CD4-positive, alpha-beta T cell treated with Interferon gamma for 1 hour (primary cell): Measurements from ENCODE around the gene MDN1.
"Not testable (repeated sequence)": the region's sequence is repeated elsewhere in the genome, so short reads cannot be mapped to it uniquely, and the experiment has no call there.

Source experiments
- DNase-seq: peaks from one replicate; pipeline ENCODE4 v3.0.0-alpha.2; 2020

The MDN1 gene

DNA sequence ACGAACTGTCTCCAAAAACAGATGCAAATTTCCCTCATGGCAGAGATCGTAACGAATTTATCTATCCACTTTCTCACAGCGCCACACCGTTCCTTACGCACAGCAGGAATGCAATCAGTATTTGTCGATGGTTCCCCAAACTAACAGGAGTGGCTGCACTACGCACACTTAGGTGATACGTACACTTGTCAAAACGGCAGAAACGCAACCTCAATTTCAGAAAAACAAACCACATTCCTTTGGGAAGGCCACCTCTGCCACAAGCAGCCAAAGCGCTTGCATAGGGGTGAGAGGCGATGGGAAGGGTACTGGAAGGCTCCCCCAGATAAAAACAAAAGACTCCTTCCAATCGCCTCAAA, 638 bp downstream of the MDN1 start:
- DNase-seq = no peak

DNA sequence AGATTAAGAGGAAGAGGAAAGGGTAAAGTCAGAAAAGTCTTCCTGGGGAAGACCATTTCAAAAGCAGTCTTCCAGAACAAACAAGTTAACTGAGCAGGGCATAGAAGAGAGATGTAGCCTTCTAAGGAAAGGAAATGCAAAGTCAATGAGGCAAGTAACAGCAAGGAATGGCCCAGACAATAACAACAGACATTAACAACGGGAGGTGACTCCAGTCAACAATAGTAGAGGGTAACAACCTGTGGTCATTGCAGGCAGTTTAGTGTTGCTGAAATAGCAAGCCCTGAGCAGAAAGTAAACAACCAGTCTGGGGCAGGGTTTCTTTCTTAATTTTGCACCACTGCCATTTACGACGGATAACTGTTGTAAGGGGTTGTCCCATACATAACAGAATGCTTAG, 2.1 kb downstream of the MDN1 start:
- no peak for DNase-seq

DNA sequence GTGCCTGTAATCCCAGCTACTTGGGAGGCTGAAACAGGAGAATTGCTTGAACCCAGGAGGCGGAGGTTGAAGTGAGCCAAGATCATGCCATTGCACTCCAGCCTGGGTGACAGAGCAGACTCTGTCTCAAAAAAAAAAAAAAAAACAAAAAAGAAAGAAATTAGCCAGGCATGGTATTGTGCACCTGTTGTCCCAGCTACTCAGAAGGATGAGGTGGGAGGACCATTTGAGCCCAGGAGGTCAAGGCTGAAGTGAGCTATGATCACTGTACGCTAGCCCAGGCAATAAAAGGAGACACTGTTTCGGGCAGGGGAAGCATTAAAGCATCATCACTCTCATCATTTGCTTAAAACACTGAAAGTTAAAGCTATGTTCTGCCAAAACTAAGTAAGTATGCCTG, 6.2 kb downstream of the MDN1 start:
- DNase-seq = not testable (repeated sequence)

DNA sequence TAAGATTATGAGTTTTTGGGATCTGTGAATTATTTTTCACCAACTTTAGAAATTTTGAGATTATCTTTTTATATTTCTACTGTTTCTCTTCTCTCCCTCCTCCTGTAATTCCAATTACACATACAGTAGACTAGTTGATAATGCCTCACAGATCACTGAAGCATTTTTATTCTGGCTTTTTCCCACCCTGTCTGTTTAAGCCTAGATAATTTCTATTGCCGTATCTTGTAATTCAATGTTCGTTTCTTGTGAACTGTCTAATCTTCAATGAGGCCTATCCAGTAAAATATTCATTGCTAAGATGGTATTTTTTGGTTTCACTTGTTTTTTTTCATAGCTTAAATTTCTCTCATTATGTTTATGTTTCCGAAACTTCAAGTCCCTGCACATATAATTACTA, 12.0 kb downstream of the MDN1 start:
- no peak for DNase-seq

DNA sequence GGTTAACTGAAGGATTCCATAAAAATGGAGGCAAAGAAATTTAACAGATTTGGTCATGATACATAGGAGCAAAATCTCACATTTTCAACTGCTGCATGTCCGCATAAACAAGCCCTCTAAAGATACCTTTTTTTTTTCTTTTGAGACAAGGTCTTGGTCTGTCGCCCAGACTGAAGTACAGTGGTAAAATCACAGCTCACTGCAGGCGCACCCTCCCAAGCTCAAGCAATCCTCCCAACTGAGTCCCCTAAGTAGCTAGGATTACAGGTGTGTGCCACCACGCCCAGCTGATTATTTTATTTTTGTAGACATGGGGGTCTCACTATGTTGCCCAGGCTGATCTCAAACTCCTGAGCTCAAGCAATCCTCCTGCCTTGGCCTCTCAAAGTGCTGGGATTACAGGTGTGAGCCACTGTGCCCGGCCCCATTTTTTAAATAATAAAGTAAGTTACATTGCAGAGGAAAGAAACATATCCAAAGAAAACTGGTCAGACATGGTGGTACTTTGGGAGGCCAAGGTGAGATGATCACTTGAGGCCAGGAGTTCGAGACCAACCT, 13.7 kb downstream of the MDN1 start:
- no peak for DNase-seq

DNA sequence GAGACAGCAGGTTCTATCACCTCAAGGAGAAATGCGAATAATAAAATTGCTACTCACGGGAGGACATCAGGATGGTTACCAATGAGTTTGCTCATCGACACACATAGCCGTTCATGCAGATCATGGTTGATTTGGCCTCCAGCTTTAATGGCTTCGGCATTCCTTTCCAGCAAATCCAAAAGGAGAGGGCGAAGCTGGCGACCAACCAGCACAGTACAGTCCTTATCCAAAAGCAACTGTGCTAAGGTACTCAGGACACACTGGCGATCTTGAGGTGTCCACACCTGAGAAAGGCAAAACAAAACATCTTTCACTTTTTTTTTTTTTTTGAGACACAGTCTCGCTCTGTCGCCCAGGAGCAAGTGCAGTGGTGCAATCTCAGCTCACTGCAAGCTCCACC, 16.3 kb downstream of the MDN1 start:
- no peak for DNase-seq

DNA sequence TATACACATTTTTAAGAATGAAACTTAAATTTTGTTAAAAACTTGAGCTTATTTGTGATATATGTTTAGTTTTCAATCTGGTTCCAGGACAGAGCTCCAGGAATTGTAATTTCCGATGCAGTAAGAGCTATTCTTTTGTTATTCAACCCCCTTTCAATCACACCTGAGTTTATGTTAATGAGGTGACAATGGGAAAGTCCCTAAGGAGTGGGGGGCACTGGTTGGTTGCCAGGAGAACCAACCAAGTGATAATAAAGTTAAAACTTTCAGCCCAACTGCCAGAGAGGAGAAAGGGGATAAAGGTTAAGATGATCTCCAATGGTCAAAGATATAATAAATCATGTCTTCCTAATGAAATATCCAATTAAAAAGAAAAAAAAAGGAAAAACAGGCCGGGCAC, 19.8 kb downstream of the MDN1 start:
- no peak for DNase-seq

DNA sequence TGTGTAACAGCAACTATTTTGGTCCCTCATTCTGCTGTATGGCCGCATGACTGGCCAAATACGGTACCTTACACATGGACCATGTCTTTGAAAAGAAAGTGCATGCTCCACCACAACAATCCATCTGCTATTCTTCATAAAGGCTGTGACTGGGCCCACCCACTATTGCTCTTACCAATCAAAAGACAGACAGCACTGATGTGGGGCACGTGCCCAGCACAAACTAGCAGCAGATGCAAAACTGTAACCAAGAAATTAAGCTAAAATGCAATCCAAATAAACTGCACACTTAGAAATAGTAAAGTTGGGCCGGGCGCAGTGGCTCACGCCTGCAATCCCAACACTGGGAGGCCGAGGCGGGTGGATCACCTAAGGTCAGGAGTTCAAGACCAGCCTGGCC, 20.5 kb downstream of the MDN1 start:
- no peak for DNase-seq

DNA sequence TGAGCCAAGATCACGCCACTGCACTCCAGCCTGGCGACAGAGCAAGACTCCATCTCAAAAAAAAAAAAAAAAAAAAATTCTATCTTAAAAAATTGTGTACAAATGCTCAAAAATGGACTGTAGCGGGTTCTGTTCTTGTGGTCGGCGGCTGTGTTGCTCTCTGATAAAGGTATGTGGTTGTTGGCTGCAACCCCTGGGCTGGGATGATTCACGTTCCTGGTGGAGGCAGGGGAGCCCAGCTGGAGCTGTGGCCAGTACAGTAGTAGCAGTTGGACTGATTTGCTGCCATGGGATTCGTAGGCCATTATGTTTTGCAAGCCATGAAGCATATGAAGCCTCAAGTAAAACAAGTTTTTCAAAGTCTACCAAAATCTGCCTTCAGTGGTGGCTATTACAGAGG, 22.3 kb downstream of the MDN1 start:
- no peak for DNase-seq

DNA sequence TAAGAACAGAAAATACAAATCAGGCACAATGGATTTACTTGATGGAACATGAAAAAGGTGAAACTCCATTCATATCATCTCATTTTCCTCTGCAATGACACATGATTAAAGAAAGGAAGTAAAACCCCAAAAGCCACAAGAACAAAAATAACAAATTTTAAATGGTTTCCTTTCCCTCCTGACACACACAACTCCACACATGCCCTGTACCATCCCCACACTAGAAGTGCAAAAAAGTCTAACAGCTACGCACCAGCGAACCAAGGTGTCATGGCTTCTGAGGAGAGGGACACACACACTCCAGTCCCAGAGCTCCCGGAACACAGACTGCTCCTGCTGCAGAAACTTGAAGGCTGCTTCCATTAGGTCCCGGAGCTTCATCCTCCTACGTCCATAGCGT, 25.3 kb downstream of the MDN1 start:
- DNase-seq = no peak

DNA sequence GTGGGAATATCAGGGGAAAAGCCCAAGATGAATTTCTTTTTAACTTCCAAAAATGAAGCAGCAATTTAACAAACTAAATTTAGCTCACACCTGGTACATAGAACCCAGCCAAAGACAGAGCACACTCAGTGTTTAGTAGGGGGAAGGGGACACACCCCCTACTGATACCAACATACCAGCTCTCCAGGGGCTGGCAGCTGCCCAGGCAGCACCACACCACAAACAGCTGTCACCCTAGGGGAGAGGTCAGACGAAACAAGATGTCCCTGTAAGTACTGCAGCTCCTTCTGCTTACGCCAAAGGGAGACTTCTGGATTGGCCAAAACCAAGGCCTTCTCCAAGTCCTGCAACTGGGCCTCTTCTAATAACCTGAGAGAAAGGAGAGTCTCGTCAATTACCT, 26.0 kb downstream of the MDN1 start:
- DNase-seq = no peak

DNA sequence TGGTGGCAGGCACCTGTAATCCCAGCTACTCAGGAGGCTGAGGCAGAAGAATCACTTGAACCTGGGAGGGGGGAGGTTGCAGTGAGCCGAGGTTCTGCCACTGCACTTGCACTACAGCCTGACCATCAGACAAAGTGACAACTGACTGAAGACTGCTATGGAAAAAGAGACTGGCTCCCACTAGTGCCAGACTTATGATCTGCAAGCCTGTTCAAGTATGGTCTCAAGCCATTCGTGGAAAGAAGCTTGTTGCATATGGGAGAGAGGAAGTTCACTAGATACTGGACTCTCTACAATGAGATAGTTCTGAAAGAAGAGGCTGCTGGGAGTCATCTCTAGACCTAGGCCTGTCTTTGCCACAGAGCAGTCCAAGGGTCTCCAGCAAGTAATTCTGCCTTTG, 26.7 kb downstream of the MDN1 start:
- DNase-seq = no peak

DNA sequence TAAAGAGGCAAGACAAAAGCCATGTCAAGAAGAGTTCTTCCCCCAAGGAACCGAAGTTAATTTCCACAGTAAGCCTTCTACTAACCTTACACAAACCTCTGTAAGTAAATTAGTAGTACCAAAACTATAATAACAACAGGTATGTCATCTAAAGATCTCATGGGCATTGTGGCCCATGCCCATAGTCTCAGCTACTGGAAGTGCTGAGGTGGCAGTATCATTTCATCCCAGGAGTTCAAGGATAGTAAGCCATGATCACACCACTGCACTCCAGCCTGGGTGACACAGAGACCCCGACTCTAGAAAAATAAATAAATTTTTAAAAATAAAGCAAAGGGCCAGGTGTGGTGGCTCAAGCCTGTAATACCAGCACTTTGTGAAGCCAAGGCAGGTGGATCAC, 29.2 kb downstream of the MDN1 start:
- no peak for DNase-seq

DNA sequence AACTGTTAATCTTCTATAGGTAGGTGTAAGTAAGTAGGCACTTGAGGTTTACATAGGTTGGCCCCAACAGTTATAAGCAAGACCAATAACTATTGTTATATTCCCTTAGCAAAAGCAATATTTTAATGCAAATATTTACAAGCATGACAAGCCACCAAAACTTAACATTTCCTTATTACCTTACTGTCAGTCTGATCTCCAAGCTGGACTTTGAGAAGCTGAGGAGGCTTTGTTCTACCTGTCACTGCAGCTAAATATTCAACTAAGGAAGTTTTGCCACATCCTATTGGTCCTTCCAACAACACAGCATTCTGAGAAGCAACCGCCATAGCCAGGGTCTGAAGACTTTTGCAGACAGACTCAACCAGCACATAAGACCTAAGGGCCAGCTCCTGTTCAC, 29.6 kb downstream of the MDN1 start:
- DNase-seq = no peak

DNA sequence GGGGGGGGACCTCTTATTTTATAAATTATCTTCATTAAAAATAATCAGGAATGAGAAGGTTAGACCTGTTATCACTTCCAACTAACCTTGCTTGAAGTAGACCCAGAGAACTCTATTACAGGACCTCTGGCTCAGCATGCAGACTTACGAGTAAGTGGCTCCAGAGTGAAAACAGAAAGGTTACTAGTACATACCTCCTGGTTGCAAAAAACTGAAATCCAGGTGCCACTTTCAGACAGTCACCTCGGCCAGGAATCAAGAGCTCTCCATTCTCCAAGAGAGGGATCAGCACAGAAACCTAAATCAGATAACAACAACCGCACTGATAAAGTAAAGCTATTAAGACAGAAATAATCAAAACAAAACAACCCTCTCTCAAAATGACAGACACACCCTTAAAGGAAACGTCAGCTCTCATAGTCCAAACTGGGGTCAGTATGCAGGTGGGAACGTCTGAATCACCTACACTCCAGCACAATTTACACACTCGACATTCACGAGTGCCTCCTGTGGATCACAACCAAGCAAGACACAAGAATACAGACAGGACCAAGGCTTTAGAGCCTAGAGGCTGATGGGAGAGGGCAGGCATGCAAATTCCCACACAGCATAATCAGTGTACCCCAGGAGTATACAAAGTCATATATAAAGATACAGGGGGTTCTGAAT, 31.8 kb downstream of the MDN1 start:
- DNase-seq = no peak

DNA sequence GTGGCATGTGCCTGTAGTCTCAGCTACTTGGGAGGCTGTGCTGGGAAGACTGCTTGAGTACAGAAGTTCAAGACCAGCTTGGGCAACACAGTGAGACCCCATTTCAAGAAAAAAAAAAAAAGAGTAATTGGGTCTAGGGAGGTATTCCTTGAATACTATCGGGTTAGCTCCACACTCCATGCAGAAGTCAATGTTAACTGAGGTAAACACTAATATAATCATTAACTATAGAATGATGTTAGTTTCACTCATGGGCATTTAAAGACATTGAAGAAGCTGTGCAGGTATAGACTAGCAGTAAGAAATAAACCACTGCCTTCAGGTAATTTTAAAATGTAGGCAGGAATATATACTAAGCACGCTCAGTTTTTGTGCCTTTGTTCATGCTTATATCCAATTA, 32.6 kb downstream of the MDN1 start:
- no peak for DNase-seq

DNA sequence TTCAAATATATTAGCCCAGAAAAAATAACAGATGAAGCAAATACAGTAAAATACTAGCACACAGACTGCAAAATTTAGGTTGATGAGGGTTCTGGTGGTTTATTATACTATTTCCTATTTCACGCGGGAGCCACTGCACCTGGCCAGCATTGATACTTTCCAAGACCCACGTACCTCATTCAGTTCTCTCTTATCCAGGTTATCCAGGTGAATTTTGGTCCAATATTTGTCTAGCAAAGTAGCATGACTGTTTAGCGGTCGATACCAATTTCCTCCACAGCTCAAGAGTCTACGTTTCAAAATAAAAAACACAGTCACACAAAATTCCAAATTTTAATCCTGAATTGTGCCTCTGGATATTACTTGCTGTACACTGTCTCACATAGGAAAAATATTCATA, 34.8 kb downstream of the MDN1 start:
- no peak for DNase-seq

DNA sequence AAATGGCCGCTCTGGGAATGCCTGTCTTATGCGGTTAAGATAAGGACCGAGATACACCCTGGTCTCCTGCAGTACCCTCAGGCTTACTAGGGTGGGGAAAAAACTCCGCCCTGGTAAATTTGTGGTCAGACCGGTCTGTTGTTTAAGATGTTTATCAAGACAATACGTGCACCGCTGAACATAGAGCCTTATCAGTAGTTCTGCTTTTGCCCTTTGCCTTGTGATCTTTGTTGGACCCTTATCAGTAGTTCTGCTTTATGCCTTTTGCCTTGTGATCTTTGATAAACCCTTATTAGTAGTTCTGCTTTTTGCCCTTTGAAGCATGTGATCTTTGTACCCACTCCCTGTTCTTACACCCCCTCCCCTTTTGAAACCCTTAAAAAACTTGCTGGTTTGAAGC, 36.3 kb downstream of the MDN1 start:
- not testable (repeated sequence) for DNase-seq

DNA sequence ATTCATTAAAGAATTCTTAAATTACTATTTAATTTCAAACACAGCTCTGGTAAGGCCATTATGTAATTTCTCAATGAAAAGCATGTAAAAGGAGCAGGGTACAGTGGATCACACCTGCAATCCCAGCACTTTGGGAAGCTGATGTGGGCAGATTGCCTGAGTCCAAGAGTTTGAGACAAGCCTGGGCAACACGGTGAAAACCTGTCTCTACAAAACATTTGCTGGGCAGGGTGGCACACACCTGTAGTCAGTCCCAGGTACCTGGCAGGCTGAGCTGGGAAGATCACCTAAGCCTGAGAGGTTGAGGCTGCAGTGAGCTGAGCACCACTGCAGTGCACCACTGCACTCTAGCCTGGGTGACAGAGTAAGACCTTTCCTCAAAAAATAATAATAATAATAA, 37.4 kb downstream of the MDN1 start:
- DNase-seq = no peak

DNA sequence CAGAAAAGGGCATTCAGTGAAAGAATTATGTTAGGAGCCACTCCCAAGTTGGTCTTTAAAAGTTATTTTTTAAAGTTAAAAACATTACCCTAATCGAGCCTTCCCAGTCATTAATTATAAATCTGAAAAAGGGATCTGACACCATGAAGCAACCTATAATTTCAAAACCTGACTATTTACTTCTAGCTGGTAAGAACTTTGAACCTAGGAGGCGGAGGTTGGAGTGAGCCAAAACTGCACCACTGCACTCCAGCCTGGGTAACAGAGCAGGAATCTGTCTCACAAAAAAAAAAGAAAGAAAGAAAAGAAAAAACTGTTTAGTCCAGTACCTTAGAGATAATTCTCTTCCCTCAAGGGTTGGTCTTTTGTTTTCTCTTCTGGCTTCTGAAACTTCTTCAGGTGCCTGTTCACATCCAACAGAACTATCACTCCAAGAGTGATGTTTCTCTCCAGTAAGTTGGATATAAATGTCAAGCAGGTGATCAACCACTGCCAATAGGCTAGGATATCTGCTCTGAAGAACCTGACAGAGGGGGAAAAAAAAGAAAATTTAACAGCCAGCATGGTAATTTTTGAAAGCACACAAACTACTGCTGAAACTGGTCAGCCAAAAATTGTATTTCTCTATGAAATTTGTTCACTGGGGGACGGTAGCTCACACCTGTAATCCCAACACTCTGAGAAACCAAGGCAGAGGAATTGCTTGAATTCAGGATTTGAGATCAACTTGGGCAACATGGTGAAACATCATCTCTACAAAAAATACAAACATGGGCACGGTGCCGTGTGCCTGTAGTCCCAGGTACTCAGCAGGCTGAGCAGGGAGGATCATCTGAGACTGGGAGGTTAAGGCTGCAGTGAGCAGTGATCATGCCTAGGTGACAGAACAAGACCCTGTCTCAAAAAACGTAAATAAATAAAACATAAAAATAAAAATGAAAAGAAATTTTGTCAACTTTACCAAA, 38.2 kb downstream of the MDN1 start:
- no peak for DNase-seq

DNA sequence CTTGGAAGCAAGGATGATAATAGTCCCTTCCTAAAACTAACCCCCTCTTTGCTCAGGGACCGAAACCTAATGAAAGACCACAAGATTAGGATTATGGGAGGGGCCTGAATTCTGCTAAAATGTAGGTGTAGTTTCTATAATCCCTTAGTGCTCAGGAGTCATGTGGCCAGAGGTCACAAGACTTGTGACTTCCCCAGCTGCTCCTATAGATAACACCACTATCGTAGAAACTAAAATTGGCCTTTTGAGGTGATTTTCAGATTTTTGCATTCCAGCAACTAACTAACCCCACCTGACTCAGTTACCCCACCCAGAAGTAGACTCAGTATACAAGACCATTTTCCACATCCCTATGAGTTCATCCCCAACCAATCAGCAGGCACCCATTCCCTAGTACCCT, 42.1 kb downstream of the MDN1 start:
- DNase-seq = no peak

DNA sequence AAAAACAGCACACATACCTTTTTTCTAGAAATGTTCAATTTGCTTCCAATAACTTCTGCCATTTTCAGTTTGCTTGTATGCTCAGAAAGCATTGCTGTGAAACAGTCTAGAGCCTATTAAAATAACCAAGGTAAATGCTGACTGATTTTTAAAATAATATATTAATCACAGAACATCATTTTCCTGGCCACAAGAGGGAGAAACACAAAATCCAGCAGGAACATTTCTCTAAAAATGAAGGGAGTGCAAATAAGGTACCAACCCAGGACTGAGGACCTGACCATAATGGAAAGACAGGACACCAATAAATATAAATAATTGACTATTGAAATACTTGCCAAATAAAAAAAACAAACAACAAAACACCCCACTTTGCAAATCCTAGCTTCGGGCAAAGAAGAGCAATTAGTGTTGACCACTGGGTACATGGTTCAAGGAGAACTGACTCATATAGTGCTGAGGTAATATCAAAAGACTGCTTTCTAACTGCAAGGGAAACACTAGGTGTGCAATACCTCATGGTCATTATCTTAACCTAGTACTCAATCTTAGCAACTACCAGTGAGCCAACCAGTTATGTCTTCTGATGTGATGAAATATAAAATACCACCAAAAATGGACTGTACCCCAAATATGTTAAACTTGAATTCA, 42.9 kb downstream of the MDN1 start:
- no peak for DNase-seq

DNA sequence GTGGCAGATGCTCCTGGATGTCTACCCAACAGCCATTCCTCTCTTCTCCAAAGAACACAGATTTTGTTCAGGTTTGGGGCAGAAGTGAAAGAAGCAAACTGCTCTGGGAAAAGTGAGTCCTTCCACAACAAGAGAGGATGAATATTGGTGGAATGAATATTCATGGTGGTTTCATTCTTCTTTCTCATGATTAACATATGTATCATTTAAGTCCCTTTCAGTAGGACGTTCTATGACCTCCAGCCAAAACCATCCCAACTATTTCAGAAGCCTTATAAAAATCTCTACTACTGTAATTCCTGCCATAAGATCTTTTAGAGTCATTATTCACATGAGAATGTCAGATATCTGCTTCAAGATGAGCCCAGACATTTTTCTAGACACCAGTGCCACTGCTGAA, 44.4 kb downstream of the MDN1 start:
- no peak for DNase-seq

DNA sequence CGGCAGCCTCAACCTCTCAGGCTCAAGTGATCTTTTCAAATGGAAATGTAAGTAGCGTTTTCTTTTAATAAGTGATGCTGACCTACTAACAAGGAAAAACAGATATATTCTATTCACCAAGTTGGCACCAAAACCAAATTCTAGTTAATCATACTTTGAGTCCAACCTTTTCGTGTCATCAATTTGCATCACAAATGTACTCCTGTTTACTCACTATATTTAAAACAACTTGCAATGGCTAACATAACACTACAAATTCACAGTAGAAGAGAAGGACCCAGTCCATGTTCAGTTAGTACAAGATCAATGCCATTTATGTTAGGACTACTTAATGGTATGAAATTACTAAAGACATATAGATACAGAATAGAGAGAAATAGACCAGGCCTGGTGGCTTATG, 50.0 kb downstream of the MDN1 start:
- DNase-seq = no peak
